OCI-LY1 (cell line): Measurements from ENCODE around the gene DNAH11.

Experiments used
- H2AFZ ChIP-seq: fragments of 200-600 bp; sonication (generic), shearing (Covaris generic); 2 replicates; pipeline ENCODE4 v1.6.0; 2014; ENCODE audit warnings: antibody characterized with exemption, mild to moderate bottlenecking, low read length
- H3F3A ChIP-seq: fragments of 200-600 bp; sonication (generic), shearing (Covaris generic); 2 replicates; pipeline ENCODE4 v1.6.0; 2014; ENCODE audit warnings: mild to moderate bottlenecking, antibody characterized with exemption, low read length, moderate library complexity; ENCODE audit not compliant: insufficient read depth
- H3K27ac ChIP-seq: fragments of 200-600 bp; sonication (generic); 2 replicates; pipeline ENCODE4 v1.5.1; 2014; ENCODE audit warnings: low read length, mixed run types, mild to moderate bottlenecking, low read depth; ENCODE audit not compliant: poor library complexity, severe bottlenecking
- H3K27me3 ChIP-seq: fragments of 200-600 bp; sonication (generic); 2 replicates; pipeline ENCODE4 v1.6.0; 2014; ENCODE audit warnings: antibody characterized with exemption, mild to moderate bottlenecking, low read length, moderate library complexity; ENCODE audit not compliant: insufficient read depth
- H3K36me3 ChIP-seq: fragments of 200-600 bp; sonication (generic); 2 replicates; pipeline ENCODE4 v1.6.1; 2014; ENCODE audit warnings: mild to moderate bottlenecking, antibody characterized with exemption, low read length, moderate library complexity, mixed read lengths; ENCODE audit not compliant: insufficient read depth
- H3K4me1 ChIP-seq: fragments of 200-600 bp; sonication (generic); 2 replicates; pipeline ENCODE4 v1.5.1; 2014; ENCODE audit warnings: mild to moderate bottlenecking, low read length, moderate library complexity; ENCODE audit not compliant: insufficient read depth, severe bottlenecking
- H3K4me2 ChIP-seq: fragments of 200-600 bp; sonication (generic), shearing (Covaris generic); 2 replicates; pipeline ENCODE4 v1.6.1; 2014; ENCODE audit warnings: low read length
- H3K4me3 ChIP-seq: fragments of 200-600 bp; sonication (generic); 2 replicates; pipeline ENCODE4 v1.5.1; 2014; ENCODE audit warnings: low read length, low read depth, mild to moderate bottlenecking, mixed read lengths; ENCODE audit not compliant: poor library complexity, severe bottlenecking
- H3K79me2 ChIP-seq: fragments of 200-600 bp; shearing (Covaris generic); 2 replicates; pipeline ENCODE4 v1.6.1; 2016; ENCODE audit warnings: mixed run types, low read length, mixed read lengths; ENCODE audit not compliant: insufficient read depth
- H3K9ac ChIP-seq: fragments of 200-600 bp; sonication (generic), shearing (Covaris generic); 2 replicates; pipeline ENCODE4 v1.6.1; 2014; ENCODE audit warnings: mild to moderate bottlenecking, low read length, mixed read lengths
- H3K9me2 ChIP-seq: fragments of 200-600 bp; sonication (generic), shearing (Covaris generic); 2 replicates; pipeline ENCODE4 v1.6.1; 2014; ENCODE audit warnings: low read depth, mild to moderate bottlenecking, low read length, mixed read lengths
- H3K9me3 ChIP-seq: fragments of 200-600 bp; shearing (Covaris generic); 2 replicates; pipeline ENCODE4 v1.6.1; 2014; ENCODE audit warnings: low read length, mixed read lengths
- H4K20me1 ChIP-seq: fragments of 200-600 bp; sonication (generic), shearing (Covaris generic); 2 replicates; pipeline ENCODE4 v1.6.0; 2016; ENCODE audit warnings: mild to moderate bottlenecking, low read length; ENCODE audit not compliant: insufficient read depth
- CTCF ChIP-seq: fragments of 200-600 bp; sonication (generic), shearing (Covaris generic); IDR thresholded peaks from 2 replicates; pipeline ENCODE4 v1.5.1; 2017; ENCODE audit warnings: mild to moderate bottlenecking, antibody characterized with exemption, low read length, moderate library complexity, mixed read lengths
- EZH2 ChIP-seq: fragments of 200-600 bp; sonication (generic), shearing (Covaris generic); IDR thresholded peaks from 2 replicates; pipeline ENCODE4 v1.8.0; 2017; ENCODE audit warnings: borderline replicate concordance, mixed run types, mild to moderate bottlenecking, antibody characterized with exemption, low read length, moderate library complexity, mixed read lengths

The DNAH11 gene

GRCh38 chr7:21550076-21550475 is 7.2 kb downstream of the DNAH11 start:
- no peaks in the 10 kb centered on the region for H3K9me2 ChIP-seq
- no peaks in the 10 kb centered on the region for H4K20me1 ChIP-seq
- no peaks in the 10 kb centered on the region for H3F3A ChIP-seq
- H3K9me3 ChIP-seq: no peaks in the 10 kb centered on the region
- no peaks in the 10 kb centered on the region for H3K27me3 ChIP-seq
- H3K9ac ChIP-seq: no peak overlapping the region
- H3K27ac ChIP-seq: no peak overlapping the region
- no peak overlapping the region for H2AFZ ChIP-seq
- no peaks in the 10 kb centered on the region for H3K4me1 ChIP-seq
- H3K79me2 ChIP-seq: no peaks in the 10 kb centered on the region
- H3K4me3 ChIP-seq: no peak overlapping the region
- H3K4me2 ChIP-seq: no peak overlapping the region
- no peaks in the 10 kb centered on the region for H3K36me3 ChIP-seq
- TF ChIP-seq EZH2 (no peak), CTCF (no peak)

- Histone ChIP-seq H3F3A (no peaks in the 10 kb centered on the region), H3K9me3 (no peaks in the 10 kb centered on the region), H3K9ac (no peak overlapping the region), H3K4me3 (no peak overlapping the region), H3K79me2 (no peaks in the 10 kb centered on the region), H3K9me2 (no peaks in the 10 kb centered on the region), H4K20me1 (no peaks in the 10 kb centered on the region), H3K36me3 (no peaks in the 10 kb centered on the region), H3K27ac (no peak overlapping the region), H3K4me1 (no peaks in the 10 kb centered on the region), H3K4me2 (no peak overlapping the region), H3K27me3 (no peaks in the 10 kb centered on the region), H2AFZ (no peak overlapping the region)
- TF ChIP-seq CTCF (peak; percentile 45; the same call in 1 of the 2 replicates), EZH2 (no peak)
These were observed 8.1 kb downstream of the DNAH11 start for GRCh38 chr7:21550821-21551531.

GRCh38 chr7:21562385-21562784 is 19.5 kb downstream of the DNAH11 start:
- Histone ChIP-seq H3K4me2 (no peak overlapping the region), H4K20me1 (no peaks in the 10 kb centered on the region), H3K4me1 (no peaks in the 10 kb centered on the region), H3K79me2 (no peaks in the 10 kb centered on the region), H3K9ac (no peak overlapping the region), H3K4me3 (no peak overlapping the region), H3F3A (no peaks in the 10 kb centered on the region), H3K9me3 (no peaks in the 10 kb centered on the region), H3K27ac (no peak overlapping the region), H3K9me2 (no peaks in the 10 kb centered on the region), H2AFZ (no peak overlapping the region), H3K36me3 (no peaks in the 10 kb centered on the region), H3K27me3 (no peaks in the 10 kb centered on the region)
- TF ChIP-seq EZH2 (no peak), CTCF (no peak)
